KMS-11 (cell line): ENCODE data around the gene CACNA1E.

Experiments
- H2AFZ ChIP-seq: fragments of 200-600 bp; sonication (generic); 2 replicates; pipeline ENCODE4 v1.6.1; 2016; ENCODE audit warnings: antibody characterized with exemption, mixed run types, low read depth
- H3K27ac ChIP-seq: fragments of 200-600 bp; sonication (generic); 2 replicates; pipeline ENCODE4 v1.6.1; 2016; ENCODE audit warnings: mild to moderate bottlenecking, mixed run types
- H3K27me3 ChIP-seq: fragments of 200-600 bp; sonication (generic); 2 replicates; pipeline ENCODE4 v1.6.1; 2017; ENCODE audit warnings: mild to moderate bottlenecking, low read depth, mixed run types, moderate library complexity; ENCODE audit not compliant: insufficient read depth
- H3K36me3 ChIP-seq: fragments of 200-600 bp; sonication (generic); 2 replicates; pipeline ENCODE4 v1.6.1; 2017; ENCODE audit warnings: mild to moderate bottlenecking, mixed run types; ENCODE audit not compliant: insufficient read depth
- H3K4me1 ChIP-seq: fragments of 200-600 bp; sonication (generic); 2 replicates; pipeline ENCODE4 v1.6.1; 2016; ENCODE audit warnings: mild to moderate bottlenecking, low read depth, mixed run types; ENCODE audit not compliant: poor library complexity, severe bottlenecking
- H3K4me2 ChIP-seq: fragments of 200-600 bp; sonication (generic); 2 replicates; pipeline ENCODE4 v1.7.0; 2016; ENCODE audit warnings: mild to moderate bottlenecking, mixed run types
- H3K4me3 ChIP-seq: fragments of 200-600 bp; sonication (generic); IDR thresholded peaks from 2 replicates; pipeline ENCODE4 v1.6.1; 2017; ENCODE audit warnings: low read depth, low read length, mixed read lengths; ENCODE audit not compliant: insufficient read depth
- H3K79me2 ChIP-seq: fragments of 200-600 bp; sonication (generic); 2 replicates; pipeline ENCODE4 v1.6.1; 2016; ENCODE audit warnings: low read depth, mixed run types; ENCODE audit not compliant: insufficient read depth
- H3K9ac ChIP-seq: fragments of 200-600 bp; sonication (generic); 2 replicates; pipeline ENCODE4 v1.6.1; 2016; ENCODE audit warnings: mild to moderate bottlenecking, mixed run types
- H4K20me1 ChIP-seq: fragments of 200-600 bp; sonication (generic); 2 replicates; pipeline ENCODE4 v1.6.1; 2016; ENCODE audit warnings: mild to moderate bottlenecking, mixed run types; ENCODE audit not compliant: insufficient read depth
- TF ChIP-seq, protein P1 (sequence below): fragments of 200-600 bp; sonication (generic); conservative IDR thresholded peaks from 2 replicates; pipeline ENCODE4 v1.6.1; 2017; ENCODE audit warnings: low read depth, mild to moderate bottlenecking, antibody characterized with exemption, low read length, moderate library complexity, mixed read lengths

The CACNA1E gene

DNA sequence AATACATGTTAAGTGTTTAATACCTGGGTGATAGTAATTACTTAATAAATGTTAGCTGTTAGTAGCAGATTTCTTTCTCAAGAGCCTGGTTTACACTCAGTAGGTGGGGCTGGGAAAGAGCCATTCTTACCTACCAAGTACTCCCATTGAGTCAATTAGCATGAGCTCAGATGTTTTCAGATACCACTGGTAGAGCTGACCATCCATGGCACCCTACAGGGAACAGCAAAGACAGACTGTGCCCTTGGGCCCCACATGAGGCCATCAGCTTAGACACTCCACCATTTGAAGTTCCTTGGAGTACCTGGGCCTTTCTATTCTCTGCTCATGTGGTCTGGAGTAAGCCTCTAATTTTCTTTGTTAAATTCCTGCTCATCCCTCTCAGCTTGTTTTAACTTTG, 179.3 kb downstream of the CACNA1E start:
- H2AFZ ChIP-seq, result no peak overlapping the region
- H3K4me2 ChIP-seq, result no peak overlapping the region
- H3K4me3 ChIP-seq, result no peak overlapping the region
- no peaks in the 10 kb centered on the region for H3K27me3 ChIP-seq
- no peaks in the 10 kb centered on the region for H3K36me3 ChIP-seq
- no peaks in the 10 kb centered on the region for H3K79me2 ChIP-seq
- no peaks in the 10 kb centered on the region for H3K4me1 ChIP-seq
- no peaks in the 10 kb centered on the region for H4K20me1 ChIP-seq
- no peak overlapping the region for H3K27ac ChIP-seq
- TF ChIP-seq, protein P1, sequence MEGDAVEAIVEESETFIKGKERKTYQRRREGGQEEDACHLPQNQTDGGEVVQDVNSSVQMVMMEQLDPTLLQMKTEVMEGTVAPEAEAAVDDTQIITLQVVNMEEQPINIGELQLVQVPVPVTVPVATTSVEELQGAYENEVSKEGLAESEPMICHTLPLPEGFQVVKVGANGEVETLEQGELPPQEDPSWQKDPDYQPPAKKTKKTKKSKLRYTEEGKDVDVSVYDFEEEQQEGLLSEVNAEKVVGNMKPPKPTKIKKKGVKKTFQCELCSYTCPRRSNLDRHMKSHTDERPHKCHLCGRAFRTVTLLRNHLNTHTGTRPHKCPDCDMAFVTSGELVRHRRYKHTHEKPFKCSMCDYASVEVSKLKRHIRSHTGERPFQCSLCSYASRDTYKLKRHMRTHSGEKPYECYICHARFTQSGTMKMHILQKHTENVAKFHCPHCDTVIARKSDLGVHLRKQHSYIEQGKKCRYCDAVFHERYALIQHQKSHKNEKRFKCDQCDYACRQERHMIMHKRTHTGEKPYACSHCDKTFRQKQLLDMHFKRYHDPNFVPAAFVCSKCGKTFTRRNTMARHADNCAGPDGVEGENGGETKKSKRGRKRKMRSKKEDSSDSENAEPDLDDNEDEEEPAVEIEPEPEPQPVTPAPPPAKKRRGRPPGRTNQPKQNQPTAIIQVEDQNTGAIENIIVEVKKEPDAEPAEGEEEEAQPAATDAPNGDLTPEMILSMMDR, result no peak
- H3K9ac ChIP-seq, result no peak overlapping the region

DNA sequence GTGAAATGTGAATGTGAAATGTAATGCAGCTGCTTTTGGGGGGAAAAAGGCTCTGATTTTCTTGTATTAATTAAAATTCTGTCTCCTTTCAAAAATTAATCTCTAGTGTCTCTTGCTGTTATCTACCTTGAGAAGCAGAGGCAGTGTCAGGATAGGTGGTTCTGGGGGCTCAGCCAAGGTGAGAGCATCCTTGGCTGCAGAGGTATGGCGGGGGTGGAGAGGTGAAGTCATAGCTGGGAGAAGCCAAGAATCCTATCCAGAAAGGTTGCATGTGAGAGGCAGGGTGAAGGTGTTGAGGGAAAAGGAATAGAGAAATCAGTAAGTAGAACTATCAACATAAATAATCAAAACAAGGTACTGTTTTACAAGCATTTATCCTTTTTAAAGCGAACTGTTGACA, 181.2 kb downstream of the CACNA1E start:
- TF ChIP-seq, protein P1, result no peak
- no peak overlapping the region for H3K4me3 ChIP-seq

DNA sequence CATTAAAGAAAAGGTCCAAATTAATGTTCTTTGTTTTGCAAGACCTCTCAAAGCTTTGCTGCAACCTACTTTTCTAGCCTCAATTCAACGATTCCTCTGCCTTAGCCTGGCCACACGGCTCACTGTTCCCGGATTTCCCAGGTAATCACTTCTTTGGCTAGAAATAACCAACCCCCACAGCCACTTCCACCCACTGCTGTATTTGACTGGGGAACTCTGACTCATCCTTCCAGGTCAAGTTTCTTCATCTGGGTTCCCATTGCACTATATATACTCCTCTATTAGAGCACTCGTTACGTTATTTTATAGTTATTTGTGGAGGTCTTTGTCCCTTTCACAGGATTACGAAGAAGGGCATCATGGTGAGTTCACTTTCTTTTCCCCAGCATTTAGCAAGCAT, 185.9 kb downstream of the CACNA1E start:
- Histone ChIP-seq H3K27ac (no peak overlapping the region), H3K9ac (no peak overlapping the region), H4K20me1 (no peaks in the 10 kb centered on the region), H3K4me2 (no peak overlapping the region), H3K79me2 (no peaks in the 10 kb centered on the region), H3K36me3 (no peaks in the 10 kb centered on the region), H2AFZ (no peak overlapping the region), H3K27me3 (no peaks in the 10 kb centered on the region), H3K4me3 (no peak overlapping the region), H3K4me1 (no peaks in the 10 kb centered on the region)
- TF ChIP-seq, protein P1, result no peak

More for the DNA sequence above, 181.2 kb downstream of the CACNA1E start:
- Histone ChIP-seq H3K4me2 (no peak overlapping the region), H3K79me2 (no peaks in the 10 kb centered on the region), H3K4me1 (no peaks in the 10 kb centered on the region), H2AFZ (no peak overlapping the region), H3K27me3 (no peaks in the 10 kb centered on the region), H4K20me1 (no peaks in the 10 kb centered on the region), H3K36me3 (no peaks in the 10 kb centered on the region), H3K27ac (no peak overlapping the region), H3K9ac (no peak overlapping the region)

DNA sequence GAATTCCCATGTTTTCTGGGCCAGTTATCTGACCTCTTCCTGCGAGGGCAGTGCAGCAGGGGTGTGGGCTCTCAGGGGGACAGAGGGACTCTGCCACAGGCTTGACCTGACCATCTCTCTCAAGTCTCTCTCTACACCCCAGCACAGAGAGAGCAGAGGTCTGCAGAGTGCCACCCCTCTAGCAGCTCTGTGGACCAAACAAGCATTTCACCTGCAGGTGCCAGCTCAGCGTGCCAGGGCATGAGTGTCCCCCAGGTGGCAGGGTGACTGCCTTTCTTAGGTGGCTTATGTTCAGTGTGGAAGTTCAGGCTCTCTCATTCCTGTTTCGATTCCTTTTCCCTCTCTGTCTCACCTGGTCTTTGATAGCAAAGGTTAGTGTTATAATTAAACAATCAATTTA, 191.3 kb downstream of the CACNA1E start:
- no peak overlapping the region for H3K4me3 ChIP-seq
- no peaks in the 10 kb centered on the region for H3K36me3 ChIP-seq
- no peaks in the 10 kb centered on the region for H4K20me1 ChIP-seq
- H2AFZ ChIP-seq, result no peak overlapping the region
- no peaks in the 10 kb centered on the region for H3K27me3 ChIP-seq
- H3K79me2 ChIP-seq, result no peaks in the 10 kb centered on the region
- H3K4me2 ChIP-seq, result no peak overlapping the region
- TF ChIP-seq, protein P1, result no peak
- no peak overlapping the region for H3K27ac ChIP-seq
- H3K4me1 ChIP-seq, result no peaks in the 10 kb centered on the region
- no peak overlapping the region for H3K9ac ChIP-seq
